ENCODE measurements around the gene HS3ST2. TPM values are rescaled to one million over a fixed set of nuclear protein-coding genes. Genes with fewer than 3 reads are reported as not detected.

The HS3ST2 gene
- total RNA-seq, 2 donors from 2014 or later, result 7.3 to 17.8 TPM

DNA sequence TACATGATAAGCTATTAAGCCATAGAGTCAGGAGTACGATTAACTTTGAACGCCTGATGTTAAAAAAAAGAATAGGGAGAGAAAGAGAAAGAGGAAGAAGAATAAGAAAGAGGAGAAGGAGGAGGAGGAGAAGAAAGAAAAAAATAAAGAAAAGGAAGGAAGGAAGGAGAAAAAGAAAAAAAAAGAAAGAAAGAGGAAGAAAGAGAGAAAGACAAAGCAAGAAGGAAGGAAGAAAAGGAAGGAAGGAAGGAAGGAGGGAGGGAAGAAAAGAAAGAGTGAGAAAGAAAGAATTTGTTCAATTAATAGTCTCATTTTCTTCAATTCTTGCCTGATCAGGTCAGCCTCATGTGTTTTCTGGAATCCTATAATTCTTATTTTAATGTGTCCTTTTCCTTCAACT, 33.7 kb downstream of the HS3ST2 start:
- Histone ChIP-seq H3K4me1 (ENCODE audit: control insufficient read depth in 1 of 2, low read depth in 2 of 2) (no peaks in the 10 kb centered on the region), H3K27ac (no peak overlapping the region), H3K4me3 (no peak overlapping the region), H3K27me3 (replicated peaks; ENCODE audit: insufficient read depth) (no peaks in the 10 kb centered on the region), H3K36me3 (no peaks in the 10 kb centered on the region), H3K9me3 (no peaks in the 10 kb centered on the region)
- TF ChIP-seq, protein P1, sequence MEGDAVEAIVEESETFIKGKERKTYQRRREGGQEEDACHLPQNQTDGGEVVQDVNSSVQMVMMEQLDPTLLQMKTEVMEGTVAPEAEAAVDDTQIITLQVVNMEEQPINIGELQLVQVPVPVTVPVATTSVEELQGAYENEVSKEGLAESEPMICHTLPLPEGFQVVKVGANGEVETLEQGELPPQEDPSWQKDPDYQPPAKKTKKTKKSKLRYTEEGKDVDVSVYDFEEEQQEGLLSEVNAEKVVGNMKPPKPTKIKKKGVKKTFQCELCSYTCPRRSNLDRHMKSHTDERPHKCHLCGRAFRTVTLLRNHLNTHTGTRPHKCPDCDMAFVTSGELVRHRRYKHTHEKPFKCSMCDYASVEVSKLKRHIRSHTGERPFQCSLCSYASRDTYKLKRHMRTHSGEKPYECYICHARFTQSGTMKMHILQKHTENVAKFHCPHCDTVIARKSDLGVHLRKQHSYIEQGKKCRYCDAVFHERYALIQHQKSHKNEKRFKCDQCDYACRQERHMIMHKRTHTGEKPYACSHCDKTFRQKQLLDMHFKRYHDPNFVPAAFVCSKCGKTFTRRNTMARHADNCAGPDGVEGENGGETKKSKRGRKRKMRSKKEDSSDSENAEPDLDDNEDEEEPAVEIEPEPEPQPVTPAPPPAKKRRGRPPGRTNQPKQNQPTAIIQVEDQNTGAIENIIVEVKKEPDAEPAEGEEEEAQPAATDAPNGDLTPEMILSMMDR (IDR thresholded peaks at IDR 0.05), result no peak
- DNase-seq (ENCODE audit: low spot score) (no peak), ATAC-seq (ENCODE audit: insufficient number of reproducible peaks, low FRiP score, low read depth) (no peak)

DNA sequence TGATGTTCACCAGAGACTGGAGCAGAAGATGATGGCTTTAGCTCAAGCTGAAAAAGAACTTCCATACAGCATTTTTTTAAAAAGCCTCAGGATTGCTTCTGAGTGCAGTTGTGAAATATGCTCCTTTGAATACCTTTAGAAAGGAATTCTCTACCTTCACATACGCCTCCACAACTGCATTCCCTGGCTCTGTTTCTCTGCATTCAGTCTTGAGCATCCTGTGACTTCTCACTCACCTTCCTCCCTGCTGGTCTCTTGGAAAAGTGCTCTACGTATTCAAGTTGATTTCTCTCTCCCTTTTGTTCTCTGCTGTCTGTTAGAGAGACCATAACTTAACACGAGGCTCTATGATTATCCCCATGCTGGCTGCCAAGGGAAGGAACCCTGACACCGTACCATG, 34.5 kb downstream of the HS3ST2 start:
- H3K36me3 ChIP-seq, result no peaks in the 10 kb centered on the region
- H3K27me3 ChIP-seq (replicated peaks; ENCODE audit: insufficient read depth), result no peaks in the 10 kb centered on the region
- ATAC-seq (ENCODE audit: insufficient number of reproducible peaks, low FRiP score, low read depth) (no peak), DNase-seq (ENCODE audit: low spot score) (no peak)
- no peak overlapping the region for H3K4me3 ChIP-seq
- H3K27ac ChIP-seq, result no peak overlapping the region
- TF ChIP-seq, protein P1 (IDR thresholded peaks at IDR 0.05), result no peak
- H3K9me3 ChIP-seq, result no peaks in the 10 kb centered on the region
- no peaks in the 10 kb centered on the region for H3K4me1 ChIP-seq (ENCODE audit: control insufficient read depth in 1 of 2, low read depth in 2 of 2)

GRCh38 chr16:22849517-22849916, 35.6 kb downstream of the HS3ST2 start:
- Histone ChIP-seq H3K36me3 (no peaks in the 10 kb centered on the region), H3K4me3 (no peak overlapping the region), H3K4me1 (ENCODE audit: control insufficient read depth in 1 of 2, low read depth in 2 of 2) (no peaks in the 10 kb centered on the region), H3K27me3 (replicated peaks; ENCODE audit: insufficient read depth) (no peaks in the 10 kb centered on the region), H3K27ac (no peak overlapping the region), H3K9me3 (no peaks in the 10 kb centered on the region)
- no peak for DNase-seq (ENCODE audit: low spot score)
- TF ChIP-seq, protein P1 (IDR thresholded peaks at IDR 0.05), result no peak
- no peak for ATAC-seq (ENCODE audit: insufficient number of reproducible peaks, low FRiP score, low read depth)

DNA sequence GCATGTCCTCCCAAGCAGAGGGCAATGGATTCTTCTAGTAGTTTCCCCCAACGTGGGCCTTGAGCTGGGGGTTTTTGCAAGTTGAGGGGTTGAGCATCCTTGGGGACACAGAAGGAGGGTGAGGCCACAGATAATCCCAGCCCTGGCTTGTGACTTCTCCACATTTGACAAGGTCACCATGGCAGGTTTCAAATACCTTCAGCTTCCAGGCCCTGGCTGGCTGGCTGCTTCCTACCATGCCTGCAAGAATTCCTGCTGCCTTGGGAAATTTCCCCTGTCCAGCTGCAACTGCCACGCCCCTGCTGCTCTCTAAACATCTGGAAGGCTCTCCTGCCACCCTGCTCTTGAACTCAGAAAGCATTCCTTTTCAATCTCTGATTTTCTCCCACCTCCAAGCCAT, 41.3 kb downstream of the HS3ST2 start:
- DNase-seq (ENCODE audit: low spot score), result no peak

DNA sequence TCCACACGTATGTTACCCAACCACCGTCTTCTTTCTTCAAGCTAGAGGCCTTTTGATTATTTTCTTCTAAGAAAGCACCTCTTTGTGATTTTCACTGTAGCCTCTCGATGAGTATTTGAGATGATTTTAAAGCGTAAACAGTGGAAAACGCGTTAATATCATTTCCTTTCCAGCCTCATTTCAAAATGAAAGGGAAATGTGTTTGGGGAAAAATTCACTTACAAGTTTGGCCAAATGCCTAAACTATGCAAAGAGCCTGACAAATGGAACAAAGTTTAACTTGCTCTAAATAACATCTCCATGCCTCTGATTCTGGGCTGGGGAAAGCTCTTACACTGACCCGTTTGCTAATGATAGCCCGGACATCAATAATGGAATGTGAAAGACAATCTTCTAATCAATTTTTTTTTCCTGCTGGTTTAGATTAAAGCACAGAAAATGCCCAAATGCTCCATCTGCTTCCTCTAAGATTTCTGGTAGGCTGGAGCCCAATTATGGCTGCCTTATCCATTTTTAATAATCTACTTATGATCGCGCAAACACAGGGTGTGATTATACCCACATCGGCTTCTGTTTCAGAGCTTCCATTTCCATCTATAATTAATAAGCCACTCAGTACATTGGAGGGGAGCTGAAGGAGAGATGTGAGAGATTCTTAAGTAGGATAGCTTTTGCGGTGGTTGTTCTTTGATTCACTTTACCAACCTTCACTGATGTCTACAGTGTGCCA, 43.5 kb downstream of the HS3ST2 start:
- H3K4me1 ChIP-seq (ENCODE audit: control insufficient read depth in 1 of 2, low read depth in 2 of 2), result no peaks in the 10 kb centered on the region
- H3K9me3 ChIP-seq, result no peaks in the 10 kb centered on the region
- no peaks in the 10 kb centered on the region for H3K36me3 ChIP-seq
- no peak for DNase-seq (ENCODE audit: low spot score)
- H3K27ac ChIP-seq, result no peak overlapping the region
- no peaks in the 10 kb centered on the region for H3K27me3 ChIP-seq (replicated peaks; ENCODE audit: insufficient read depth)
- no peak overlapping the region for H3K4me3 ChIP-seq
- ATAC-seq (ENCODE audit: insufficient number of reproducible peaks, low FRiP score, low read depth), result no peak
- TF ChIP-seq, protein P1 (IDR thresholded peaks at IDR 0.05), result no peak

More for the DNA sequence above, 41.3 kb downstream of the HS3ST2 start:
- H3K9me3 ChIP-seq, result no peaks in the 10 kb centered on the region
- H3K4me3 ChIP-seq, result no peak overlapping the region
- no peaks in the 10 kb centered on the region for H3K27me3 ChIP-seq (replicated peaks; ENCODE audit: insufficient read depth)
- H3K36me3 ChIP-seq, result no peaks in the 10 kb centered on the region
- TF ChIP-seq, protein P1 (IDR thresholded peaks at IDR 0.05), result no peak
- H3K4me1 ChIP-seq (ENCODE audit: control insufficient read depth in 1 of 2, low read depth in 2 of 2), result no peaks in the 10 kb centered on the region
- no peak for ATAC-seq (ENCODE audit: insufficient number of reproducible peaks, low FRiP score, low read depth)
- no peak overlapping the region for H3K27ac ChIP-seq

All from thoracic aorta (tissue), 2 donors.